Dendritic cell treated with granulocyte-macrophage colony-stimulating factor and Interleukin-4, amounts not matched to agents 40 ng/mL and 50 ng/mL, for 4 days (primary cell): ENCODE results near the gene PCDHB4.
"Not testable (repeated sequence)": the region's sequence is repeated elsewhere in the genome, so short reads cannot be mapped to it uniquely, and the experiment has no call there.

Experiments used
- H3K27ac Mint-ChIP-seq: one replicate; pipeline ENCODE4 v1.8.0; 2022; ENCODE audit warnings: mild to moderate bottlenecking, mixed read lengths
- H3K27me3 Mint-ChIP-seq: one replicate; pipeline ENCODE4 v1.8.0; 2022; ENCODE audit warnings: mild to moderate bottlenecking, mixed read lengths
- H3K36me3 Mint-ChIP-seq: one replicate; pipeline ENCODE4 v1.8.0; 2022; ENCODE audit warnings: low read depth, mixed read lengths
- H3K4me1 Mint-ChIP-seq: one replicate; pipeline ENCODE4 v1.8.0; 2022; ENCODE audit warnings: low read depth, mixed read lengths
- H3K4me3 Mint-ChIP-seq: one replicate; pipeline ENCODE4 v1.8.0; 2022; ENCODE audit warnings: mild to moderate bottlenecking, moderate library complexity, mixed read lengths
- H3K9me3 Mint-ChIP-seq: one replicate; pipeline ENCODE4 v1.8.0; 2022; ENCODE audit warnings: mixed read lengths
- intact Hi-C: fragments of 100-400 bp; cut with micrococcal nuclease; formaldehyde crosslinking; loops from one replicate; pipeline ENCODE4 v1.15.0; 2022

Gene PCDHB4

DNA sequence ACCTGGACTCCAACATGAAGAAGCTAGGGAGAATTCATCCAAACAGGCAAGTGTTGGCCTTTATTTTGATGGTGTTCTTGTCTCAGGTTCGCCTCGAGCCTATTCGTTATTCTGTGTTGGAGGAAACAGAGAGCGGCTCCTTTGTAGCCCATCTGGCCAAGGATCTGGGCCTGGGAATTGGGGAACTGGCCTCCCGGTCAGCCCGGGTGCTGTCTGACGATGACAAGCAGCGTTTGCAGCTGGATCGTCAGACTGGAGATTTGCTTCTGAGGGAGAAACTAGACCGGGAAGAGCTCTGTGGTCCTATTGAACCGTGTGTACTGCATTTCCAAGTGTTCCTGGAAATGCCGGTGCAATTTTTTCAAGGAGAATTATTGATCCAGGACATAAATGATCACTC, 367 bp downstream of the PCDHB4 start:
- intact Hi-C loops: no loop called here
- Mint-ChIP-seq H3K4me3 (no peak overlapping the region), H3K27me3 (peaks cover 9% of the 10 kb centered on the region), H3K9me3 (peaks cover 25% of the 10 kb centered on the region), H3K36me3 (no peaks in the 10 kb centered on the region), H3K4me1 (no peaks in the 10 kb centered on the region), H3K27ac (no peak overlapping the region)

DNA sequence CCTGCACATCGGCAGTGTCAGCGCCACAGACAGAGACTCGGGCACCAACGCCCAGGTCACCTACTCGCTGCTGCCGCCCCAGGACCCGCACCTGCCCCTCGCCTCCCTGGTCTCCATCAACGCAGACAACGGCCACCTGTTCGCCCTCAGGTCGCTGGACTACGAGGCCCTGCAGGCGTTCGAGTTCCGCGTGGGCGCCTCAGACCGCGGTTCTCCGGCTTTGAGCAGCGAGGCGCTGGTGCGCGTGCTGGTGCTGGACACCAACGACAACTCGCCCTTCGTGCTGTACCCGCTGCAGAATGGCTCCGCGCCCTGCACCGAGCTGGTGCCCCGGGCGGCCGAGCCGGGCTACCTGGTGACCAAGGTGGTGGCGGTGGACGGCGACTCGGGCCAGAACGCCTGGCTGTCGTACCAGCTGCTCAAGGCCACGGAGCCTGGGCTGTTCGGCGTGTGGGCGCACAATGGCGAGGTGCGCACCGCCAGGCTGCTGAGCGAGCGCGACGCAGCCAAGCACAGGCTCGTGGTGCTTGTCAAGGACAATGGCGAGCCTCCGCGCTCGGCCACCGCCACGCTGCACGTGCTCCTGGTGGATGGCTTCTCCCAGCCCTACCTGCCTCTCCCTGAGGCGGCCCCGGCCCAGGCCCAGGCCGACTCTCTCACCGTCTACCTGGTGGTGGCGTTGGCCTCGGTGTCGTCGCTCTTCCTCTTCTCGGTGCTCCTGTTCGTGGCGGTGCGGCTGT, 1.9 kb downstream of the PCDHB4 start:
- H3K4me1 Mint-ChIP-seq, H3K4me3 Mint-ChIP-seq, H3K27me3 Mint-ChIP-seq, intact Hi-C loops, H3K36me3 Mint-ChIP-seq, H3K27ac Mint-ChIP-seq: not testable (repeated sequence)
- H3K9me3 Mint-ChIP-seq: peaks cover 31% of the 10 kb centered on the region

DNA sequence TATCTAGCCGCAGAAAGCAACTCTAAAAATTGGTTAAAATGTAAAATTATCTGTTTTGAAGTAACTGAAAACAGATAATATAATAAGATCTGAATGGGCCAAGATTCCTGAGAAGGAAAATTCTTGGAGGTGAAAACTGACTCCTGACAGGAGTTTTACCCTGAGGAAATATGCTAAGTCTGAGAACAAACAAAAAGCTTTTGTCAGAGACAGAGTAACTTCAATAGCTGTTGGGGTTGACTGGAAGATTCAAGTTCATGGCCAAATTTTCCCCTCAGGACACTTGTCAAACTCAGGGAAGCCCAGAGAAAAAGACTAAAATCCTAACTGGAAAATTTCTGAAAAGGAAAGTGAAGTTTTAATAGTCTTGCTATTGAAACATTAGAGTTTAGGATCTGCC, 5.7 kb downstream of the PCDHB4 start:
- no peak overlapping the region for H3K27ac Mint-ChIP-seq
- no peaks in the 10 kb centered on the region for H3K36me3 Mint-ChIP-seq
- H3K27me3 Mint-ChIP-seq: peaks cover 9% of the 10 kb centered on the region
- no peaks in the 10 kb centered on the region for H3K4me1 Mint-ChIP-seq
- no peak overlapping the region for H3K4me3 Mint-ChIP-seq
- intact Hi-C loops: no loop called here
- peaks cover 41% of the 10 kb centered on the region for H3K9me3 Mint-ChIP-seq

DNA sequence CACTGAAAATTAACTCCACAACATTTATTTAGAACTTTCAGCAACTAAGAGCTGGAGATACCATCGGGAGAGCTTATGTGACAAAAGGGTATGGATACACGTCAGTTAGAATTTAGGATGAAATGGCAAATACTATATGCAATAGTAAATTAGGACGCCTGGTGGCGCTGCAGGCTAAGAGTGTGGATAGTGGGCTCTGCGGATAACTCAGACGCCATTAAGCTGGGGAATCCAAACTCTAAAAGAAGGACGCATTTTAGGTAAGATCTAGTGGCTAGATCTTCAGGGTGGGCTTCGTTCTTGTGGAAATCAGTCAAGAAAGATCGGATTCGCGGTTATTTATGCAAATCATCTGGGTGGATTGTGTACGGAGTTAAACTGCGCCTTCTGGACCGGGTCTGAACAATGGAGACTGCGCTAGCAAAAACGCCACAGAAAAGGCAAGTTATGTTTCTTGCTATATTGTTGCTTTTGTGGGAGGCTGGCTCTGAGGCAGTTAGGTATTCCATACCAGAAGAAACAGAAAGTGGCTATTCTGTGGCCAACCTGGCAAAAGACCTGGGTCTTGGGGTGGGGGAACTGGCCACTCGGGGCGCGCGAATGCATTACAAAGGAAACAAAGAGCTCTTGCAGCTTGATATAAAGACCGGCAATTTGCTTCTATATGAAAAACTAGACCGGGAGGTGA, 13.6 kb downstream of the PCDHB4 start, which contains the start of gene PCDHB5:
PCDHB5 (plus strand) TSS at position 177 of the 688 bp plus-strand sequence; CDS start at position 406, 229 bp downstream.
- Mint-ChIP-seq H3K4me3 (no peak within 1 kb of the TSS), H3K27me3 (peaks cover 16% of the 10 kb centered on the region), H3K27ac (no peak within 1 kb of the TSS), H3K9me3 (peaks cover 47% of the 10 kb centered on the region), H3K36me3 (no peaks in the 10 kb centered on the region), H3K4me1 (no peaks in the 10 kb centered on the region)
- intact Hi-C loops: no loop called here

- Mint-ChIP-seq H3K4me1 (no peaks in the 10 kb centered on the region), H3K9me3 (peaks cover 41% of the 10 kb centered on the region), H3K36me3 (no peaks in the 10 kb centered on the region), H3K27me3 (peaks cover 16% of the 10 kb centered on the region), H3K4me3 (no peak overlapping the region), H3K27ac (no peak overlapping the region)
- intact Hi-C loops: no loop called here
Observed at GRCh38 chr5:141135718-141136266, 14.2 kb downstream of the PCDHB4 start.

DNA sequence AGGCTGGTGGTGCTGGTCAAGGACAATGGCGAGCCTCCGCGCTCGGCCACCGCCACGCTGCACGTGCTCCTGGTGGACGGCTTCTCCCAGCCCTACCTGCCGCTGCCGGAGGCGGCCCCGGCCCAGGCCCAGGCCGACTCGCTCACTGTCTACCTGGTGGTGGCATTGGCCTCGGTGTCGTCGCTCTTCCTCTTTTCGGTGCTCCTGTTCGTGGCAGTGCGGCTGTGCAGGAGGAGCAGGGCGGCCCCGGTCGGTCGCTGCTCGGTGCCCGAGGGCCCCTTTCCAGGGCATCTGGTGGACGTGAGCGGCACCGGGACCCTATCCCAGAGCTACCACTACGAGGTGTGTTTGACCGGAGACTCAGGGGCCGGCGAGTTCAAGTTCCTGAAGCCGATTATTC, 15.7 kb downstream of the PCDHB4 start:
- H3K4me1 Mint-ChIP-seq, H3K36me3 Mint-ChIP-seq, H3K27ac Mint-ChIP-seq, intact Hi-C loops, H3K4me3 Mint-ChIP-seq: not testable (repeated sequence)
- Mint-ChIP-seq H3K27me3 (peaks cover 16% of the 10 kb centered on the region), H3K9me3 (peaks cover 50% of the 10 kb centered on the region)

DNA sequence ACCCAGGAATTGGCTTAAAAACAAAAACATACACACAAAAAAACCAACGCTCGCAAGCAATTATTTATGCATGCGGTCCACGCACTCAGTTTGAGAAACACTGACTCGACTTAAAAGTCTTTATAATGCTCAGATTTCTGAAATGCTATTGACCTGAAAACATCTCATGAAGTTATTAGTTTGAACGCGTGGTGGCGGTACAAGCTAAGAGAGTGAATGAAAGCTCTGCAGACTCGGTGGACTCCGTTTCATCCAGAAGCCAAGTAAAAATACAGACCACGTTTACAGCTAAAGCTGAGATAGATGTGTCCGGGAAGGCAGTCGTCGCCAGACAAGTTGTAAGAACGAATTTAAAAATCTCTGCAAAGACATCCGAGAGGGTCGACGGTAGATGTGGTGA, 28.2 kb downstream of the PCDHB4 start, which contains the start of gene PCDHB6:
PCDHB6 (plus strand) TSS at position 246 of the 400 bp plus-strand sequence. CDS start 201 bp downstream, outside the sequence.
- peaks cover 52% of the 10 kb centered on the region for H3K9me3 Mint-ChIP-seq
- no peaks in the 10 kb centered on the region for H3K4me1 Mint-ChIP-seq
- H3K27ac Mint-ChIP-seq: no peak within 1 kb of the TSS
- no peak within 1 kb of the TSS for H3K4me3 Mint-ChIP-seq
- intact Hi-C loops: no loop called here
- H3K27me3 Mint-ChIP-seq: peaks cover 26% of the 10 kb centered on the region
- H3K36me3 Mint-ChIP-seq: no peaks in the 10 kb centered on the region

GRCh38 chr5:141150224-141150992, 28.8 kb downstream of the PCDHB4 start:
- peaks cover 26% of the 10 kb centered on the region for H3K27me3 Mint-ChIP-seq
- no peaks in the 10 kb centered on the region for H3K4me1 Mint-ChIP-seq
- intact Hi-C loops: no loop called here
- H3K4me3 Mint-ChIP-seq: no peak overlapping the region
- H3K36me3 Mint-ChIP-seq: no peaks in the 10 kb centered on the region
- peaks cover 49% of the 10 kb centered on the region for H3K9me3 Mint-ChIP-seq
- H3K27ac Mint-ChIP-seq: no peak overlapping the region

DNA sequence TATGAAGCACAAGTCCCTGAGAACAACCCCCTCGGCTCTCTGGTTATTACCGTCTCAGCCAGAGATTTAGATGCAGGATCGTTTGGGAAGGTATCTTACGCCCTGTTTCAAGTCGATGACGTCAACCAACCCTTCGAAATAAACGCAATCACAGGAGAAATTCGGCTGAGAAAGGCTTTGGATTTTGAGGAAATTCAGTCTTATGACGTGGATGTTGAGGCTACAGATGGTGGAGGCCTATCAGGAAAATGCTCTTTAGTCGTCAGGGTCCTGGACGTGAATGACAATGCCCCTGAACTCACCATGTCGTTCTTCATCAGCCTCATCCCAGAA, 29.3 kb downstream of the PCDHB4 start:
- H3K9me3 Mint-ChIP-seq: peaks cover 54% of the 10 kb centered on the region
- H3K4me1 Mint-ChIP-seq: no peaks in the 10 kb centered on the region
- intact Hi-C loops: no loop called here
- no peak overlapping the region for H3K4me3 Mint-ChIP-seq
- H3K27ac Mint-ChIP-seq: no peak overlapping the region
- peaks cover 29% of the 10 kb centered on the region for H3K27me3 Mint-ChIP-seq
- no peaks in the 10 kb centered on the region for H3K36me3 Mint-ChIP-seq

DNA sequence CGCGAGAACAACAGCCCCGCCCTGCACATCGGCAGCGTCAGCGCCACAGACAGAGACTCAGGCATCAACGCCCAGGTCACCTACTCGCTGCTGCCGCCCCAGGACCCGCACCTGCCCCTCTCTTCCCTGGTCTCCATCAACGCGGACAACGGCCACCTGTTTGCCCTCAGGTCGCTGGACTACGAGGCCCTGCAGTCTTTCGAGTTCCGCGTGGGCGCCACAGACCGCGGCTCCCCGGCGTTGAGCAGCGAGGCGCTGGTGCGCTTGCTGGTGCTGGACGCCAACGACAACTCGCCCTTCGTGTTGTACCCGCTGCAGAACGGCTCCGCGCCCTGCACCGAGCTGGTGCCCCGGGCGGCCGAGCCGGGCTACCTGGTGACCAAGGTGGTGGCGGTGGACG, 30.0 kb downstream of the PCDHB4 start:
- H3K4me3 Mint-ChIP-seq, H3K4me1 Mint-ChIP-seq, H3K27ac Mint-ChIP-seq, H3K36me3 Mint-ChIP-seq, intact Hi-C loops: not testable (repeated sequence)
- peaks cover 61% of the 10 kb centered on the region for H3K9me3 Mint-ChIP-seq
- H3K27me3 Mint-ChIP-seq: peaks cover 33% of the 10 kb centered on the region

- H3K27ac Mint-ChIP-seq, intact Hi-C loops, H3K4me3 Mint-ChIP-seq, H3K4me1 Mint-ChIP-seq, H3K36me3 Mint-ChIP-seq: not testable (repeated sequence)
- peaks cover 66% of the 10 kb centered on the region for H3K9me3 Mint-ChIP-seq
- peaks cover 38% of the 10 kb centered on the region for H3K27me3 Mint-ChIP-seq
Observed at GRCh38 chr5:141152096-141152495, 30.5 kb downstream of the PCDHB4 start.

- H3K27me3 Mint-ChIP-seq: peaks cover 40% of the 10 kb centered on the region
- no peaks in the 10 kb centered on the region for H3K4me1 Mint-ChIP-seq
- no peaks in the 10 kb centered on the region for H3K36me3 Mint-ChIP-seq
- no peak overlapping the region for H3K27ac Mint-ChIP-seq
- intact Hi-C loops: no loop called here
- H3K4me3 Mint-ChIP-seq: no peak overlapping the region
- peaks cover 65% of the 10 kb centered on the region for H3K9me3 Mint-ChIP-seq
Observed at GRCh38 chr5:141155540-141156374, 34.1 kb downstream of the PCDHB4 start.

- H3K36me3 Mint-ChIP-seq, H3K4me1 Mint-ChIP-seq, intact Hi-C loops, H3K4me3 Mint-ChIP-seq, H3K27ac Mint-ChIP-seq: not testable (repeated sequence)
- peaks cover 26% of the 10 kb centered on the region for H3K27me3 Mint-ChIP-seq
- peaks cover 49% of the 10 kb centered on the region for H3K9me3 Mint-ChIP-seq
Observed at GRCh38 chr5:141157356-141157755, 35.7 kb downstream of the PCDHB4 start.
